Common myeloid progenitor, CD34-positive (primary cell): ENCODE results near the gene RUBCNL.

Source experiments
- CTCF ChIA-PET: fragments of 350-600 bp; sonication (Branson Sonifier 250); formaldehyde crosslinking; loops from one replicate; lab custom pipeline; 2021; ENCODE audit warnings: antibody characterized with exemption; lab: Charles Lee
- POLR2A ChIA-PET: fragments of 350-600 bp; sonication (Branson Sonifier 250); formaldehyde crosslinking; loops from one replicate; lab custom pipeline; 2021; ENCODE audit warnings: antibody characterized with exemption; lab: Charles Lee
- DNase-seq, 3 donors: peaks; one replicate each; pipeline versions ENCODE4 v3.0.0 to v3.0.0-alpha.2; 2013
- H3K27ac ChIP-seq, 2 experiments: 1 replicate in 1 of 2; 2 replicates in 1 of 2; pipeline ENCODE4 v1.7.0; 2013; ENCODE audit warnings: inconsistent platforms in 2 of 2, low read length in 2 of 2, mild to moderate bottlenecking in 2 of 2, low read depth in 1 of 2, moderate library complexity in 1 of 2; ENCODE audit not compliant: severe bottlenecking in 2 of 2, insufficient read depth in 1 of 2, poor library complexity in 1 of 2
- H3K27me3 ChIP-seq, 5 experiments: replicated peaks in 2 of 5; 1 replicate in 3 of 5; 2 replicates in 2 of 5; pipeline versions ENCODE4 v1.6.1 to v1.7.0; 2013; ENCODE audit warnings: low read length in 4 of 5, mild to moderate bottlenecking in 2 of 5, moderate library complexity in 2 of 5, inconsistent platforms in 1 of 5; ENCODE audit not compliant: insufficient read depth in 5 of 5, control insufficient read depth in 4 of 5
- H3K36me3 ChIP-seq, 4 experiments: 1 replicate in 2 of 4; 2 replicates in 2 of 4; pipeline versions ENCODE4 v1.6.1 to v1.7.0; 2013; ENCODE audit warnings: low read length in 3 of 4, control low read depth in 1 of 4, mild to moderate bottlenecking in 1 of 4; ENCODE audit not compliant: control insufficient read depth in 4 of 4, insufficient read depth in 4 of 4
- H3K4me1 ChIP-seq, 4 experiments: 1 replicate in 3 of 4; 2 replicates in 1 of 4; pipeline versions ENCODE4 v1.6.1 to v1.7.1; 2013; ENCODE audit warnings: low read length in 3 of 4, mild to moderate bottlenecking in 3 of 4, control low read depth in 1 of 4, inconsistent platforms in 1 of 4, moderate library complexity in 1 of 4; ENCODE audit not compliant: control insufficient read depth in 4 of 4, insufficient read depth in 4 of 4; ENCODE audit errors: control extremely low read depth in 1 of 4
- H3K4me3 ChIP-seq, 7 experiments: 1 replicate in 4 of 7; 2 replicates in 3 of 7; pipeline versions ENCODE4 v1.5.1 to v1.7.0; 2013; ENCODE audit warnings: mild to moderate bottlenecking in 7 of 7, low read length in 6 of 7, moderate library complexity in 6 of 7, inconsistent platforms in 2 of 7, low read depth in 2 of 7, control low read depth in 1 of 7; ENCODE audit not compliant: insufficient read depth in 4 of 7, control insufficient read depth in 1 of 7; ENCODE audit errors: extremely low read depth in 1 of 7
- H3K9me3 ChIP-seq, 5 experiments: 1 replicate in 4 of 5; 2 replicates in 1 of 5; pipeline versions ENCODE4 v1.6.1 to v1.7.1; 2013; ENCODE audit warnings: low read length in 4 of 5, mild to moderate bottlenecking in 2 of 5, inconsistent platforms in 1 of 5, low read depth in 1 of 5, moderate library complexity in 1 of 5; ENCODE audit not compliant: control insufficient read depth in 4 of 5, insufficient read depth in 2 of 5; ENCODE audit errors: control extremely low read depth in 1 of 5
- whole genome bisulfite sequencing: methylation state at CpG from one replicate; pipeline ENCODE4 v1.1.5; 2013; ENCODE audit not compliant: insufficient coverage; 5-methylcytosine and 5-hydroxymethylcytosine counted together

RUBCNL gene

DNA sequence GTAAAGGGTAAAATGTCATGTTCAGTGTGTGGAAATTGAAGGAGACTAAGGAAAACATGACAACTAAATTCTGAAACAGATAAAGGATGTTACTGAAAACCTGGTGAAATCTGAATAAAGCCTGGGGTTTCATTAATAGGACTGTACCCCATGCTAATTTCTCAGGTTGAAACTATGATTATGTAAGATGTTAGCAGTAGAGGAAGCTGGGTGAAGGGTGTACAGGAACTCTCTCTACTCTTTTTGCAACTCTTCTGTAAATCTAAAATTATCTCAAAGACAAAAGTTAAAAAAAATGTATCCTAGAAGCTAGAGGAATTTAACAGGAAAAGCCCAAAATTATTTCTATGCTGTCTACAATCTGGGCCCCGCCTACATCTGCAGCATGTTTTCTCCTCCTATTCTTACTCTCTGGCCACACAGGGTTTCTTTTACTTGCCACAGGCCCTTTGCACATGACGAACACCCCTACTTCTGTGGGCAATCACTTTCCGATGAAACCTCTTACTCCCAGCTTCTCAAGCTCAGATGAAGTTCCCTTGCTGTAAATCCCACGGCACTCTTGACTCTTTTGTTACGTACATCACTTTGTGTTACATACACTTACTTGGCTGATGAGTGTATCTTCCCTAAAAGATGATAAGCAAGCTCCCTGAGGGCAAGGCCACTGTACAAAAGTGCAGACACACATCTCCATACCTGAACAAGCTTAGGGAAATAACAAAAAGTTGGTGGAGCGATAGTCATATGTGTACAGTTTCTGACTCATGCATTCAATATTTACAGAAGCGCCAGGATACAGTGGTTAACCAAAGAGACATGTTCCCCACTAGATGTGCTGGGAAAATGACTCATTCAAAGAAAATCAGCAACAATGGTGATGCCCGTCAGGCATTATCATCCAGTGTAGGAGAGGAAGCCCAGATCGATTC lies 32.6 kb downstream of the RUBCNL start:
- Histone ChIP-seq H3K27me3 (no peaks in the 10 kb centered on the region), H3K36me3 (no peaks in the 10 kb centered on the region), H3K4me3 (peak overlapping the region in 1 of 7 experiments; percentile 48), H3K4me1 (peaks cover 0 to 20% (median 12%) of the 10 kb centered on the region in 4 experiments), H3K9me3 (peaks cover 0 to 2% (median 0%) of the 10 kb centered on the region in 5 experiments), H3K27ac (peak overlapping the region in 1 of 2 experiments; percentile 65)
- CTCF ChIA-PET: interaction anchor here (1.4 to 2.0 kb wide), 3 partner anchors 9 to 33 kb away, joined by 5 to 6 read pairs (median 5); partner anchors contain the start of gene RUBCNL
- WGBS: 64% methylated on average over 8 of the region's 9 CpGs
- DNase-seq: peak; percentile 86 to 98 (median 96)
- POLR2A ChIA-PET: no interaction called here

- Histone ChIP-seq H3K27ac (no peak overlapping the region), H3K4me1 (peaks cover 0 to 20% (median 12%) of the 10 kb centered on the region in 4 experiments), H3K27me3 (no peaks in the 10 kb centered on the region), H3K36me3 (no peaks in the 10 kb centered on the region), H3K9me3 (peaks cover 0 to 2% (median 0%) of the 10 kb centered on the region in 5 experiments), H3K4me3 (no peak overlapping the region)
- WGBS: 97% methylated on average over 7 of the region's 8 CpGs
- no peak for DNase-seq
- ChIA-PET CTCF (interaction anchor here (1.4 kb wide), 1 partner anchor 32 kb away, joined by 3 read pairs; no protein-coding TSS in a partner anchor), POLR2A (no interaction called here)
These were observed 34.2 kb downstream of the RUBCNL start for GRCh38 chr13:46352805-46353204.

DNA sequence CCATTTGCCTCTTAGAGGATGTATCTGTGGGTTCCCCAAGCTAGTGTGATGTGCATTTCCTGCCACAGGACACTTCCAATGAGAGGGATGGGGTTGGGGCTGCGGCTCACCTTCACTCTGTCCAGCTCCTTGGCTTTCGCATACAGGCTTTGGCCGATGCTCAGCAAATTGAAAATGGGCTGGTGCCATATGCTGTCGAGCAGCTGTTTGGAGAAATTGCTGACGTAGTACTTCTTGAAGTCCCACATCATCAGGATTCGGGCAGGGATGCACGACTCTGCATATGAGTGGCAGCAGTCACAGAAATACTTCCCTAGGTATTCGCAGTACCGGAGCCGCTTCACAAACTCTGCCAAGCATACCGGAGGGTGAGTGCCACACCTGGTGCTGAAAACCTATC lies 37.0 kb downstream of the RUBCNL start:
- Histone ChIP-seq H3K27ac (no peak overlapping the region), H3K4me3 (no peak overlapping the region), H3K9me3 (peaks cover 0 to 2% (median 0%) of the 10 kb centered on the region in 5 experiments), H3K4me1 (peaks cover 0 to 7% (median 4%) of the 10 kb centered on the region in 4 experiments), H3K36me3 (no peaks in the 10 kb centered on the region), H3K27me3 (no peaks in the 10 kb centered on the region)
- ChIA-PET POLR2A (no interaction called here), CTCF (no interaction called here)
- DNase-seq: no peak
- WGBS: 96% methylated on average over 11 of the region's 11 CpGs

GRCh38 chr13:46348961-46349360 lies 38.1 kb downstream of the RUBCNL start:
- Histone ChIP-seq H3K4me1 (no peaks in the 10 kb centered on the region), H3K27ac (no peak overlapping the region), H3K9me3 (no peaks in the 10 kb centered on the region), H3K4me3 (no peak overlapping the region), H3K27me3 (no peaks in the 10 kb centered on the region), H3K36me3 (no peaks in the 10 kb centered on the region)
- WGBS: 86% methylated on average over 1 of the region's 1 CpG
- ChIA-PET CTCF (no interaction called here), POLR2A (no interaction called here)
- no peak for DNase-seq

DNA sequence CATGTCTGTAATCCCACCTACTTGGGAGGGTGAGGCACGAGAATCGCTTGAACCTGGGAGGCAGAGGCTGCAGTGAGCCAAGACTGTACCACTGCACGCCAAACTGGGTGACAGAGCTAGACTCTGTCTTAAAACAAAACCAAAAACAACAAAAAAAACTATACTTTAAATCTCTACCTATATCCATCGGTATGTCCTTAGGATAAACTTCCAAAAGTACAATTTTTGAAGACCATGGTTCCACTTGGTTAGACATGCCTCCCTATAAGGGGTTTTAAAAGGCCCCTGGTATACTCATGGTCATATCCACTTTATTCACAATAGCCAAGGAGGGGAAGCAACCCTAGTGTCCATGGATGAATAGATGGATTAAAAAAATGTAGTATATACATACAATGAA lies 39.8 kb downstream of the RUBCNL start:
- Histone ChIP-seq H3K9me3 (no peaks in the 10 kb centered on the region), H3K27me3 (no peaks in the 10 kb centered on the region), H3K4me3 (no peak overlapping the region), H3K36me3 (no peaks in the 10 kb centered on the region), H3K4me1 (no peaks in the 10 kb centered on the region), H3K27ac (no peak overlapping the region)
- ChIA-PET CTCF (no interaction called here), POLR2A (no interaction called here)
- 100% methylated on average over 3 of the region's 4 CpGs for WGBS
- DNase-seq: no peak

DNA sequence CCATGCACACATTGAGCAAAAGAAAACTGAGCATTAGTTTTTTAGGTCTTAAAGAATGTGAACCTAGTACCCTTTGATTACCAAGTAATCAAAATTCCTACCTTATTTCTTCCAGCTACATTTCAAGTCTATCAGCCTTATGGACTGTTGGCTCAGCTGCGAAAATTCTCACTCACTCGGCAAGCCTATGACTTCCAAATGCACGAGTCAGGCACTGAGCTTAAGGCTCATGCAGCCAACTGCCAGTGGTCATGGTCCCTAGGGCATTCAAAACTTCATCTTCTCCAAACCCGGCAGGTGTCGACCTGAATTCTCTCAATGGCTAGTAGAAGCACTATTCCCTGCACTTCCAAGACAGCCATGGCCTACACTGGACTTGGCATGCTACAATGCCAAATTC lies 41.2 kb downstream of the RUBCNL start:
- WGBS: 98% methylated on average over 5 of the region's 5 CpGs
- peaks cover 7 to 10% (median 8%) of the 10 kb centered on the region in 4 experiments for H3K4me1 ChIP-seq
- H3K9me3 ChIP-seq: no peaks in the 10 kb centered on the region
- H3K27me3 ChIP-seq: no peaks in the 10 kb centered on the region
- H3K4me3 ChIP-seq: no peak overlapping the region
- H3K36me3 ChIP-seq: no peaks in the 10 kb centered on the region
- no peak overlapping the region for H3K27ac ChIP-seq
- CTCF ChIA-PET: interaction anchor here (1.7 kb wide), 1 partner anchor 9 kb away, joined by 6 read pairs; no protein-coding TSS in a partner anchor
- POLR2A ChIA-PET: no interaction called here
- no peak for DNase-seq

- Histone ChIP-seq H3K27ac (no peak overlapping the region), H3K4me3 (no peak overlapping the region), H3K4me1 (peaks cover 8 to 14% (median 12%) of the 10 kb centered on the region in 4 experiments), H3K9me3 (no peaks in the 10 kb centered on the region), H3K27me3 (no peaks in the 10 kb centered on the region), H3K36me3 (no peaks in the 10 kb centered on the region)
- no peak for DNase-seq
- POLR2A ChIA-PET: no interaction called here
- CTCF ChIA-PET: interaction anchor here (1.6 to 1.7 kb wide), 2 partner anchors 9 to 24 kb away, joined by 5 to 6 read pairs; no protein-coding TSS in a partner anchor
- WGBS: 100% methylated on average over 5 of the region's 5 CpGs
These were observed 41.7 kb downstream of the RUBCNL start for GRCh38 chr13:46345398-46345797.
